Osteocyte (in vitro differentiated cells): ENCODE measurements around the gene CISH. TPM values are rescaled to one million over a fixed set of nuclear protein-coding genes. Genes with fewer than 3 reads are reported as not detected.

Source experiments
- DNase-seq: peaks from one replicate; pipeline ENCODE4 v3.0.0; 2021; ENCODE audit warnings: mixed read lengths; ENCODE audit not compliant: unreplicated experiment; ENCODE audit errors: extremely low spot score
- H3K27ac Mint-ChIP-seq: one replicate; pipeline ENCODE4 v1.8.0; 2021; ENCODE audit warnings: mild to moderate bottlenecking, mixed read lengths; ENCODE audit not compliant: unreplicated experiment
- H3K27me3 Mint-ChIP-seq: one replicate; pipeline ENCODE4 v1.8.0; 2021; ENCODE audit warnings: mixed read lengths; ENCODE audit not compliant: unreplicated experiment
- H3K36me3 Mint-ChIP-seq: one replicate; pipeline ENCODE4 v1.8.0; 2021; ENCODE audit warnings: mixed read lengths; ENCODE audit not compliant: unreplicated experiment
- H3K4me1 Mint-ChIP-seq: one replicate; pipeline ENCODE4 v1.8.0; 2021; ENCODE audit warnings: mixed read lengths; ENCODE audit not compliant: unreplicated experiment
- H3K4me3 Mint-ChIP-seq: one replicate; pipeline ENCODE4 v1.8.0; 2021; ENCODE audit warnings: mild to moderate bottlenecking, moderate library complexity, mixed read lengths; ENCODE audit not compliant: unreplicated experiment
- H3K9me3 Mint-ChIP-seq: one replicate; pipeline ENCODE4 v1.8.0; 2021; ENCODE audit warnings: mixed read lengths; ENCODE audit not compliant: unreplicated experiment
- CTCF ChIP-seq: fragments of 200-600 bp; sonication (generic); IDR thresholded peaks from 2 replicates; pipeline ENCODE4 v1.5.0; 2021; ENCODE audit warnings: antibody characterized with exemption, mild to moderate bottlenecking, moderate library complexity
- total RNA-seq: library from RNA; stranded (reverse); gene quantifications from 2 replicates; pipeline ENCODE4 v1.2.1, GENCODE V29; 2021

Gene CISH
- total RNA-seq, 1 donor from 2014 or later: 1.7 TPM

GRCh38 chr3:50625231-50626182 lies 13.9 kb upstream of the CISH start:
- TF ChIP-seq CTCF: no peak
- peaks cover 23% of the 10 kb centered on the region for H3K4me1 Mint-ChIP-seq
- peaks cover 2% of the 10 kb centered on the region for H3K36me3 Mint-ChIP-seq
- no peaks in the 10 kb centered on the region for H3K27me3 Mint-ChIP-seq
- no peak for DNase-seq
- no peaks in the 10 kb centered on the region for H3K9me3 Mint-ChIP-seq
- H3K27ac Mint-ChIP-seq: no peak overlapping the region
- no peak overlapping the region for H3K4me3 Mint-ChIP-seq

GRCh38 chr3:50624634-50625033 lies 13.1 kb upstream of the CISH start:
- Mint-ChIP-seq H3K4me1 (peaks cover 23% of the 10 kb centered on the region), H3K36me3 (peaks cover 2% of the 10 kb centered on the region), H3K4me3 (no peak overlapping the region), H3K27ac (no peak overlapping the region), H3K27me3 (no peaks in the 10 kb centered on the region), H3K9me3 (no peaks in the 10 kb centered on the region)
- no peak for DNase-seq
- no peak for TF ChIP-seq CTCF

- TF ChIP-seq CTCF: no peak
- Mint-ChIP-seq H3K4me1 (peaks cover 23% of the 10 kb centered on the region), H3K9me3 (no peaks in the 10 kb centered on the region), H3K36me3 (peaks cover 2% of the 10 kb centered on the region), H3K4me3 (no peak overlapping the region), H3K27me3 (no peaks in the 10 kb centered on the region), H3K27ac (no peak overlapping the region)
- no peak for DNase-seq
Measured at GRCh38 chr3:50623840-50624474, 12.4 kb upstream of the CISH start.

GRCh38 chr3:50622881-50623280 lies 11.3 kb upstream of the CISH start:
- peaks cover 2% of the 10 kb centered on the region for H3K36me3 Mint-ChIP-seq
- DNase-seq: no peak
- no peaks in the 10 kb centered on the region for H3K9me3 Mint-ChIP-seq
- H3K27ac Mint-ChIP-seq: no peak overlapping the region
- no peaks in the 10 kb centered on the region for H3K27me3 Mint-ChIP-seq
- peaks cover 23% of the 10 kb centered on the region for H3K4me1 Mint-ChIP-seq
- no peak for TF ChIP-seq CTCF
- H3K4me3 Mint-ChIP-seq: no peak overlapping the region

GRCh38 chr3:50620820-50621219 lies 9.2 kb upstream of the CISH start:
- Mint-ChIP-seq H3K36me3 (peaks cover 2% of the 10 kb centered on the region), H3K27ac (no peak overlapping the region), H3K9me3 (no peaks in the 10 kb centered on the region), H3K4me1 (peaks cover 23% of the 10 kb centered on the region), H3K27me3 (no peaks in the 10 kb centered on the region), H3K4me3 (no peak overlapping the region)
- DNase-seq: no peak
- no peak for TF ChIP-seq CTCF
